Tibial artery (tissue), 4 donors: Measurements from ENCODE around the gene GALNS.
"Not testable (repeated sequence)": the region's sequence is repeated elsewhere in the genome, so short reads cannot be mapped to it uniquely, and the experiment has no call there.

Experiments used
- DNase-seq, 2 donors: peaks; one replicate each; pipeline ENCODE4 v3.0.0-alpha.2; 2019
- H3K27ac ChIP-seq, 2 donors: fragments of 200-600 bp; sonication (generic) in 1 of 2; 1 replicate in 1 of 2; 2 replicates in 1 of 2; pipeline ENCODE4 v1.5.1; 2018 to 2019; ENCODE audit warnings: mild to moderate bottlenecking in 1 of 2
- H3K27me3 ChIP-seq, 2 donors: fragments of 200-600 bp; sonication (generic) in 1 of 2; one replicate each; pipeline versions ENCODE4 v1.5.1 to v1.6.0; 2016 to 2019
- H3K36me3 ChIP-seq, 3 donors: fragments of 200-600 bp; sonication (generic) in 2 of 3; one replicate each; pipeline ENCODE4 v1.5.1; 2016 to 2019; ENCODE audit warnings: mild to moderate bottlenecking in 2 of 3
- H3K4me1 ChIP-seq, 4 donors: fragments of 200-600 bp; sonication (generic) in 2 of 4; 1 replicate in 3 of 4; 2 replicates in 1 of 4; pipeline ENCODE4 v1.5.1; 2016 to 2019
- H3K4me3 ChIP-seq, 2 donors: fragments of 200-600 bp; sonication (generic) in 1 of 2; 1 replicate in 1 of 2; 2 replicates in 1 of 2; pipeline ENCODE4 v1.5.1; 2018 to 2019; ENCODE audit warnings: mild to moderate bottlenecking in 2 of 2
- H3K9me3 ChIP-seq, 3 donors: fragments of 200-600 bp; sonication (generic) in 1 of 3; one replicate each; pipeline ENCODE4 v1.5.1; 2016 to 2019
- CTCF ChIP-seq, 2 experiments: fragments of 200-600 bp in 1 of 2; fragments of 450-650 bp in 1 of 2; IDR thresholded peaks; one replicate each; pipeline ENCODE4 v1.5.1; 2017 to 2019; ENCODE audit warnings: antibody characterized with exemption in 2 of 2, mild to moderate bottlenecking in 1 of 2, moderate library complexity in 1 of 2
- intact Hi-C: fragments of 100-400 bp; cut with DNase I; formaldehyde crosslinking; loops from one replicate; pipeline ENCODE4 v1.15.0; 2023; ENCODE audit warnings: low total_unique reads

GALNS gene

DNA sequence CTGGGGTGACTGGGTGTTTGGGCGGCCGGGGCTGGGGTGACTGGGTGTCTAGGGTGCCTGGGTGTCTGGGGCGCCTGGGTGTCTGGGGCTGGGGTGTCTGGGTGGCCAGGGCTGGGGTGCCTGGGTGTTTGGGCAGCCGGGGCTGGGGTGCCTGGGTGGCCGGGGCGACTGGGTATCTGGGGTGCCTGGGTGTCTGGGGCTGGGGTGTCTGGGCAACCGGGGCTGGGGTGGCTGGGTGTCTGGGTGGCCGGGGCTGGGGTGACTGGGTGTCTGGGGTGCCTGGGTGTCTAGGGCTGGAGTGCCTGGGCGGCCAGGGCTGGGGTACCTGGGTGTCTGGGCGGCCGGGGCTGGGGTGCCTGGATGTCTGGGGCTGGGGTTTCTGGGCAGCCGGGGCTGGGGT, 31.6 kb downstream of the GALNS start:
- peaks cover 20 to 96% (median 51%) of the 10 kb centered on the region in 3 donors for H3K36me3 ChIP-seq
- H3K27me3 ChIP-seq, result no peaks in the 10 kb centered on the region
- H3K9me3 ChIP-seq, result no peaks in the 10 kb centered on the region
- no peak for DNase-seq
- H3K4me3 ChIP-seq, result no peak overlapping the region
- TF ChIP-seq CTCF (IDR thresholded peaks at IDR 0.05), result no peak
- H3K4me1 ChIP-seq, result no peaks in the 10 kb centered on the region
- no peak overlapping the region for H3K27ac ChIP-seq
- intact Hi-C loops, result no loop called here

GRCh38 chr16:88824256-88825077, 32.3 kb downstream of the GALNS start:
- intact Hi-C loops, result no loop called here
- no peak for DNase-seq
- TF ChIP-seq CTCF (IDR thresholded peaks at IDR 0.05), result no peak
- no peaks in the 10 kb centered on the region for H3K27me3 ChIP-seq
- no peaks in the 10 kb centered on the region for H3K4me1 ChIP-seq
- no peak overlapping the region for H3K4me3 ChIP-seq
- no peaks in the 10 kb centered on the region for H3K9me3 ChIP-seq
- peaks cover 20 to 89% (median 47%) of the 10 kb centered on the region in 3 donors for H3K36me3 ChIP-seq
- no peak overlapping the region for H3K27ac ChIP-seq

GRCh38 chr16:88823646-88824045, 33.1 kb downstream of the GALNS start:
- H3K27me3 ChIP-seq, H3K27ac ChIP-seq, intact Hi-C loops, DNase-seq, H3K9me3 ChIP-seq, H3K4me1 ChIP-seq, H3K4me3 ChIP-seq: not testable (repeated sequence)
- H3K36me3 ChIP-seq, result peaks cover 20 to 81% (median 45%) of the 10 kb centered on the region in 3 donors

DNA sequence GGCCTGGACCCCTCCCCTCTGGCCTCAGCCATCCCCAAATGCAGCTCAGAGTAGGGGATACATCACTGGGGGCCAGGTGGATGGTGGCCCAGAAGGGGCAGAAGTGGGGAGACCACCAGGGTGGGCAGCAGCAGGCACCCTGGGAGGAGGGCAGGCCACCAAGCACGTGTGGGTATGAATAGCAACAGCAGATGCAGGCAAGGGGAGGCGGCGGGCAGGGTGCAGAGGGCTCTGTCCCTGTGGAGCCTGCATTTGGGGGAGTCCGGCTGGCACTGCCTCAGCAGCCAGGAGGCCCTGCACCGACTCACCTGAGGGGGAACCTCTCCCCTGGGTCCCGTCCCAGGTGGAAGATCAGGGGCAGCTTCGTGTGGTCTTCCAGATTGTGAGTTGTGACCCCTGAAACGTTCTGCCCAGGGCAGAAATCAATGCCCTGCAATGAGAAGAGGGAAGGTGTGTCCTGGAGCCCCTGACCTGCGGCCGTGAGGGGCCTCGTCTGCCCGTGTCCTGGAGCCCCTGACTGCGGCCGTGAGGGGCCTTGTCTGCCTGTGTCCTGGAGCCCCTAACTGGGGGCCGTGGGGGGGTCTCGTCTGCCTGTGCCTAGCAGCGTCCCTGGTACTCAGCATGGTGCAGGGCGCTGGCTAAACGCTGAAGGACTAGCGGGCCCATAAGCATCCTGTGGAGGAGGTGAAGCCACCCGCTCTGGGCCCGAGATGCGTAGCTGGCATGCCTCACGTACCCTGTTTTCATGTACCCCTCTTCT, 34.3 kb downstream of the GALNS start:
- Histone ChIP-seq H3K4me3 (no peak overlapping the region), H3K27ac (no peak overlapping the region), H3K27me3 (no peaks in the 10 kb centered on the region), H3K9me3 (no peaks in the 10 kb centered on the region), H3K36me3 (peaks cover 13 to 69% (median 36%) of the 10 kb centered on the region in 3 donors), H3K4me1 (no peaks in the 10 kb centered on the region)
- intact Hi-C loops, result no loop called here
- no peak for DNase-seq
- no peak for TF ChIP-seq CTCF (IDR thresholded peaks at IDR 0.05)

DNA sequence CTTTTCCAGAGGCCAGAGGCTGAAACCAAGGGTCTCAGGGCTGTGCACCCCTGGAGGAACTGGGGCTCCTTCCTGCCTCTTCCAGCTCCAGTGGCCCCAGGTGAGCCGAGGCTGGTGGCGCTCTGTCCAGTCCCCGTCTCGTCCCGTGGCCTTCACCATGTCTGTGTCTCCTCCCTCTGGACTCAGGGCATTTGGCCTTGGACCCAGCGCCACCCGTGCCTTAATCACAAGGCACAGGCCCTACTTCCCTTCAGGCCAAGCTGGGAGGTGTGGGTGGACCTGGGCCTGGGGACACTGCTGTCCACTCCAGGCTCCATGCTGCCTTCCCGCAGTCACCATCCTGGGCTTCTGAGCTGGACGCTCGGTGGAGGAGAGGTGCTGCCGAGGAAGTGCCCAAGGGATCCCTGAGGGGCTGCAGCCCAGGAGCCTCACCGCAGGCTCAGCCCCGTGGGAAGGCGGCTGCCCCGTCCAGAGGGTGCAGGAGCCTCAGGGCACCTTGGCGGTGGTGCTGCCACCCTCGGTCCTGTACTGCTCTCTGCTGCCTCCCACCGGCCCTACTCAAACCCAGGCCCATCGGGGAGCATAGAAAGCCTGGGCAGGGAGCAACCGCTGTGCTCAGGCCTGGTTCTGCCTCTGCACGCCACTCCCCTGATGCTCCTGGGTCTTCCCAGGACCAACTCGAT, 35.4 kb downstream of the GALNS start:
- peaks cover 13 to 57% (median 26%) of the 10 kb centered on the region in 3 donors for H3K36me3 ChIP-seq
- no peak overlapping the region for H3K4me3 ChIP-seq
- H3K27ac ChIP-seq, result no peak overlapping the region
- no peaks in the 10 kb centered on the region for H3K9me3 ChIP-seq
- TF ChIP-seq CTCF (IDR thresholded peaks at IDR 0.05), result no peak
- no peaks in the 10 kb centered on the region for H3K4me1 ChIP-seq
- no peaks in the 10 kb centered on the region for H3K27me3 ChIP-seq
- intact Hi-C loops, result no loop called here
- DNase-seq, result no peak
